HG03159 (cell line): ENCODE data around the gene CYP2A6.
"Not testable (repeated sequence)": the region's sequence is repeated elsewhere in the genome, so short reads cannot be mapped to it uniquely, and the experiment has no call there.

ENCODE experiments used
- ATAC-seq: cut with Tn5 transposase; IDR thresholded peaks from one replicate; pipeline ENCODE4 v1.9.1; 2021; ENCODE audit warnings: mild to moderate bottlenecking, moderate library complexity; ENCODE audit not compliant: unreplicated experiment

CYP2A6 gene, protein sequence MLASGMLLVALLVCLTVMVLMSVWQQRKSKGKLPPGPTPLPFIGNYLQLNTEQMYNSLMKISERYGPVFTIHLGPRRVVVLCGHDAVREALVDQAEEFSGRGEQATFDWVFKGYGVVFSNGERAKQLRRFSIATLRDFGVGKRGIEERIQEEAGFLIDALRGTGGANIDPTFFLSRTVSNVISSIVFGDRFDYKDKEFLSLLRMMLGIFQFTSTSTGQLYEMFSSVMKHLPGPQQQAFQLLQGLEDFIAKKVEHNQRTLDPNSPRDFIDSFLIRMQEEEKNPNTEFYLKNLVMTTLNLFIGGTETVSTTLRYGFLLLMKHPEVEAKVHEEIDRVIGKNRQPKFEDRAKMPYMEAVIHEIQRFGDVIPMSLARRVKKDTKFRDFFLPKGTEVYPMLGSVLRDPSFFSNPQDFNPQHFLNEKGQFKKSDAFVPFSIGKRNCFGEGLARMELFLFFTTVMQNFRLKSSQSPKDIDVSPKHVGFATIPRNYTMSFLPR

DNA sequence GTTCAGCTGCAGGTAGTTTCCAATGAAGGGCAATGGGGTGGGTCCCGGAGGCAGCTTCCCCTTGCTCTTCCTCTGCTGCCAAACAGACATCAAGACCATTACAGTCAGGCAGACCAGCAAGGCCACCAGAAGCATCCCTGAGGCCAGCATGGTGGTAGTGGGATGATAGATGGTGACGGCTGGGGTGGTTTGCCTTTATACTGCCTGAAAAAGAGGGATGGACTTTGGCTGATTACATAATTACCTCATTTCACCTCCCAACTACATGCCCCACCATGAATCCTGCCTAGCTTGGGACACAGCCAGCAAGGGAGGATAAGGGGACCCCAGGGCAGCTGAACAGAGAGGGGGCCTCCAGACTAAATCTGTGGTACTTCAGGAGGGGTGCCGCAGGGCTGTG is at the start of gene CYP2A6:
Gene CYP2A6, minus strand, starts transcription at position 171 of the 400 bp plus-strand sequence. Its CDS starts 21 bp downstream, at position 150.
- ATAC-seq: not testable (repeated sequence)

DNA sequence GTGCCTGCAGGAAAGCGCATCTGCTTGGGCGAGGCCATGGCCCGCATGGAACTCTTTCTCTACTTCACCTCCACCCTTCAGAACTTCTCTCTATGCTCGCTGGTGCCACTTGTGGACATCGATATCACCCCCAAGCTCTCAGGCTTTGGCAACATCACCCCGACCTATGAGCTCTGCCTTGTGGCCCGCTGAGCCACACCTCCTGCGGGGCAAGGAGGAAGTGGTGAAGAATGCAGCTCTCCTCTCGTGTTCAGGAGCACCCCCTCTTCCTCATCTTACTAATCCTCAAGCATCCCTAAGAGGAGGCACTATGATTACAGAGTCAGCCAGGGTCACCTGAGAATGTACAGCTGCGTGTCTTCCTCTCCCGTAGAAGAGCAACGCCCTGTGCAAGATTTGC is 49.7 kb upstream of the CYP2A6 start:
- ATAC-seq: not testable (repeated sequence)

DNA sequence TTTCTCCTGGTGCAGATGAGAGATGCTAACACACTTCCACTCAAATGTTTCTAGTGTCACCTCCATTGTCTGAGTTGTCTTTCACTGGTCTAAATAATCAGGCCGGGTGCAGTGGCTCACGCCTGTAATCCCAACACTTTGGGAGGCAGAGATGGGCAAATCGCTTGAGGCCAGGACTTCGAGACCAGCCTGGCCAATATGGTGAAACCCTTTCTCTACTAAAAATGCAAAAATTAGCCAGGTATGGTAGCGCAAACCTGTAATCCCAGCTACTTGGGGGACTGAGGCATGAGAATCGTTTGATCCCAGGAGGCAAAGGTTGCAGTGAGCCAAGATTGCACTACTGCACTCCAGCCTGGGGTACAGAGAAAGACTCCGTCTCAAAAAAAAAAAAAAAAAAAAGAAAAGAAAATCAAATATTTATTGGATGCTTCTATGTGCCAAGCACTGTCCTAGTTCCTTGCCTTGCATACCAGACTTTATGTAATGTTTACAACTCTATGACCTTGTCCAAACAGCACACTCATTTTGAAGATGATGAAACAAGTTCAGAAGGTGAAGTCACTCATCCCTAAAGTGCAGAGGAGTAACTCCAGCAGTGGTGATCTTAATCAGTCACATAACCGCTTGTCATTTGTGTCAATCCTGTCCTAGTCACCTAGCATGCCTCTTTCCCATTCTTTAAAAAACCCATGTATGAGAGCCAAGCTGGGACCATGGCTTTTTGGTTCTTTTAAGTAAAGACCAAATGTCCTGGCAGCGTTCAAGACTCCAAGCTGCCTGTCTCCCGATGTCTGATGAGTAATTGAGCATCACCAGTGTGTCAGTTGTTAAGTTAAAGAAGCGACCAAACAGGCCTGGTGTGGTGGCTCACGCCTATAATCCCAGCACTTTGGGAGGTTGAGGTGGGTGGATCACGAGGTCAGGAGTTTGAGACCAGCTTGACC is 46.9 kb upstream of the CYP2A6 start:
- not testable (repeated sequence) for ATAC-seq

DNA sequence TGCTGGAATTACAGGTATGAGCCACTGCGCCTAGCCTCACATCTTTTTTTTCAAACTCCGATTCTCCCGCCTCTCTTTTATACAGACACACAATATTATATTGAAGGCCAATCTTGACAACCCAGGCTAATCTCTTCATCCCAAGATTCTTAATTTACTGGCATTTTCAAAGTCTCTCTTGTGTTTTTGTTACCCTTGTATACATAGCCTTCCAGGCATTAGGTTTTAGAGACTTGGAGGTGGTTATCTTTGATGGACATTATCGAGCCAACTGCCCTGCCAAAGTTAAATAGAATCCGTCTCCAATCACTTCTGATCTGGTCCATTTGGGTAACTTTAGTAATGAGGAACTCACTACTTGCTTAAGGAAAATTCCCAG is 46.2 kb upstream of the CYP2A6 start:
- no peak for ATAC-seq

DNA sequence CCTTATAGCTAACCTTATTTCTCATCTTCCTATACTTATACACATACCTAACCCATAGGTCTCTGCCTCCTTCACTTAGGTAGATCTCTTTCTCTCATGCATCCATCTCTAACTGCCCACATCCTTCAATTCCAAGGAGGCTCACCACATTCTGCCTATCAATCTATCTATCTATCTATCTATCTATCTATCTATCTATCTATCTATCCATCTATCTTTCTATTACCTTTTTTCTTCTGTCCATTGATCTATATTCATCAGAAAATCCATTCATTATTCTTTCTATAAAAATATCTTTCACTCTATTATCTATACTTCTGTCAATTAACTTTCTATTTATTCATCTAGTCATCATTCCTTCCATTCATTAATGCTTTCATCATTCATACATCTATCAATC is 42.9 kb upstream of the CYP2A6 start:
- ATAC-seq: no peak

DNA sequence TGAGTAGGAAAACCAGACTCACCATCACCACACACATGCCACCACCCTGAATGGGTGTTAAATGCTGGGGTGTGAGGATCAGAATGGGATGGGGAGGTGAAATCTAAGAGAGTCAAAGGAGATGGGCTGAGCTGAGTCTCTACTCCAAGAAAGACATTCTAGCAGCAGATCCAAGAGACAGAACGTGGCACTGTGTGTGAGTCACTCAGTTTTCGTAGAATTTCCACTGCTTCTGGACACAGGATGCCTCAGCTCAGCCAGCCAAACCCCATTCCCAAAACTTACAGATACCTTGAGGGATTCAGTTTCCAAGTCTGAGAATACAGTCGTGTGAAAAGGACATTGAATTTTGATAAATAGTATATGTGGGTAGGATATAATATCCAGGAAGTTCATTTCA is 39.1 kb upstream of the CYP2A6 start:
- no peak for ATAC-seq

DNA sequence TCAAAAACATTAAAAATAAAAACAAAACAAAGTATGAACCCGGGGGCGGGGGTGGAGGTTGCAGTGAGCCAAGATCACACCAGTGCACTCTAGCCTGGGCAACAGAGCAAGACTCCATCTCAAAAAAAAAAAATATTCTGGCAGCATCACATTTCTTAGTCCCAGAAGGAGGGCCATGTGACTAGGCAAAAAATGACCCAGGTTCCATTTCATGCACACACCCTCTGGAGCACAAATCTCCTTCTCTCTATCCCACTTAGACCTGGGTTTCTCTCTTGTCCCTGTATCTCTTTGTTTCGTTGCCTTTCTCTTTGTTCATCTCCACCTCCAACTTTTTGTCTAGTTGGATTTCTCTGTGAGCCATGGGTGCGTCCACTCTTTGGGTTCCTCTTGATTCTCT is 37.9 kb upstream of the CYP2A6 start:
- ATAC-seq: no peak

DNA sequence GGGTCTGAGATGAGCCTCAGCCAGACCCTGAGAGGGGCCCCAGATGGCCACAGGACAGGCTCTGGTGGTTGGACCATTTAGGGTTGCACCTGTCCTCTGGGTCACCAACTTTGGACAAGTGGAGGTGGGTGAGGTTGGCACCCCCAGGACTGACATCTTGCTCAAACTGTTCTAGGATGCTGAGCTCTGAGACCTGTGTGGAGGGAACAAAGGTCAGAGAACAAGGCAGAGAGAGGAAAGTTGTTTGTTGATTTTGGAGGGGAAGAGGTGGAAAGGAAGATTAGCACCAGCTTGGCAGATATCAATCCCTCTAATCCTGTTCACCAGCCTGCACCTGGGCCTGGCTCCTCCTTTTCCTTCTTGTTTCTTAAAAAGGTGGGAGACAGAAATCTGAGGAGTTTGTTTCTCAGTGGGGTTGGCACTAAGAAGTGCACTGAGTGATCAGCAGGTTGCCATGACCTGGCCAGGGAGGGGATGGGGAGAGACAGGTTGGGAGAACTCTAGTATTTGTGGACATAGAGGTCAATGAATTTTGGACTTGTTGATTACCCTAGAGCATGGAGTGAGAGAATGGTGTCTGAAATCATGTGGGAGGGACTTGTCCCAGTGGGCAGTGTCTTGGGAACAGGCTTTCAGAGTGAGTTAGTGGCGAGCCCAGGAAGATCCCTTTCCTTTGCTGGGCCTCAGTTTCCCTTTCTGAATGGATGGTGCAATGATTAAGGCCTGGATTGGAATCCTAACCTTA is 34.1 kb upstream of the CYP2A6 start:
- not testable (repeated sequence) for ATAC-seq

DNA sequence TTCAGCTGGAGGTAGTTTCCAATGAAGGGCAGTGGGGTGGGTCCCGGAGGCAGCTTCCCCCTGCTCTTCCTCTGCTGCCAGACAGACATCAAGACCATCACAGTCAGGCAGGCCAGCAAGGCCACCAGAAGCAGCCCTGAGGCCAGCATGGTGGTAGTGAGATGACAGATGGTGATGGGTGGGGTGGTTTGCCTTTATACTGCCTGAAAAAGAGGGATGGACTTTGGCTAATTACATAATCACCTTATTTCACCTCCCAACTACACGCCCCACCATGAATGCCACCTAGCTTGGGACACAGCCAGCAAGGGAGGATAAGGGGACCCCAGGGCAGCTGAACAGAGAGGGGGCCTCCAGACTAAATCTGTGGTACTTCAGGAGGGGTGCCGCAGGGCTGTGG is 31.8 kb upstream of the CYP2A6 start, which contains the start of gene CYP2A7:
Gene CYP2A7, minus strand, starts transcription at position 170 of the 400 bp plus-strand sequence. Its CDS starts 21 bp downstream, at position 149.
- not testable (repeated sequence) for ATAC-seq

DNA sequence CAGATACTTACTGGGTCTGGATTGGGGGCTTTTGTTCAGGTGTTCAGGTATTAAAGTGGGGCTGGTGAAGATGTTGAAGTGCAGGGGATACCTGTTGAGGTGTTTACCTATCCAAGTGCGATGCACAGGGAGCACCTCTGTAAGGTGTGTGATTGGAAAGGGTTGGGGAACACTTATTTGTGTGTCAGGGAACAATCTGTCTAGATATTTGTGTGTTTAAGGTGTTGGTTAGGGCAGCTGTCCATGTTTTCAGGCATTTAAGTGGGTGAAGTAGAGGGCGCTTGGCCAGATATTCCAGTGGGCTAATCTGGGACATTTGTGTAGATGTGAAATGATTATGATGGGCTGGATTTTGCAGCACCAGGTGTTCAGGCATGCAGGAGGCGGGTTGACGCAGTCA is 29.1 kb upstream of the CYP2A6 start:
- not testable (repeated sequence) for ATAC-seq

DNA sequence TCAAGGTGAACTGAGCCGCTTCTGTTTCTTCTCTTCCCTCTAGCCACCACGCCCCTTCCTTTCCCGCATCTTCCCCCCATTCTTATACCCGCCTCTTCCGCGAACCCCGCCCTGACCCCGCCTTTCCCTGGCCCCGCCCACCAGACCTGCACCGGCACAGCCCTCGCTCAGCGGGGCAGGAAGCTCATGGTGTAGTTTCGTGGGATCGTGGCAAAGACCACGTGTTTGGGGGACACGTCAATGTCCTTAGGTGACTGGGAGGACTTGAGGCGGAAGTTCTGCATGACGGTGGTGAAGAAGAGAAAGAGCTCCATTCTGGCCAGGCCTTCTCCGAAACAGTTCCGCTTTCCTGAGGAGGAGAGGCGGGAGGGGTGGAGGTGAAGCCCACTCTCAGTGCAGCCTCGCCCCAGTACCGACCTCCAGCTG is 25.3 kb upstream of the CYP2A6 start:
- not testable (repeated sequence) for ATAC-seq

DNA sequence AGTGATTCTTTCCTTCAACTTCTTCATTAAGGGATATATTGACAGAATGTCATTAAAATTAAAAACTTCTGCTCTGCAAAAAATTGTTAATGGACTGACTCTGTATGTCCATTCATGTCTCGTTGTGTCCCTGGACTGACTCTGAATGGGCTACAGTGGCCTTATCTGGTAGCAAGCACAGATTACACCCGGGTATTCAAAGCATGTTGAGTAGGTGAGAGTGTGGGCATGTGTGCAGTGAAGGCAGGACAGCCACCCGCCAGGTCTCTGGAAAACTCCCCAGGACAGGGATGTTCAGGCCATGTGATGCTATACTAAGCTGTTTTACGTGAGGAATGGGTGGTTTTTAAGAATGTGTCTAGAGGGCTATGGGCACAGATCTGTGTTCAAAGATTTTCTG is 24.6 kb upstream of the CYP2A6 start:
- ATAC-seq: not testable (repeated sequence)

DNA sequence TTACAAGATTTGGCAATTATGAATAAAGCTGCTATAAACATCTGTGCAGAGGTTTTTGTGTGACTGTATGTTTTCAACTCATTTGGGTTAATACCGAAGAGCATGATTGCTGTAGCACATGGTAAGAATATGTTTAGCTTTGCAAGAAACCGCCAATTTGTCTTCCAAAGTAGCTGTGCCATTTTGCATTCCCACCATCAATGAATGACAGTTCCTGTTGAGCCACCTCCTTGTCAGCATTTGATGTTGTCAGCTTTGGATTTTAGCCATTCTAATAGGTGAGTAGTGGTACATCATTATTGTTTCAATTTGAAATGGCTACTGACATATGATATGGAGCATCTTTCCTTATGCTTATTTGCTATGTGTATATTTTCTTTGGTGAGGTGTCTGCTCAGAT is 23.6 kb upstream of the CYP2A6 start:
- ATAC-seq: not testable (repeated sequence)

DNA sequence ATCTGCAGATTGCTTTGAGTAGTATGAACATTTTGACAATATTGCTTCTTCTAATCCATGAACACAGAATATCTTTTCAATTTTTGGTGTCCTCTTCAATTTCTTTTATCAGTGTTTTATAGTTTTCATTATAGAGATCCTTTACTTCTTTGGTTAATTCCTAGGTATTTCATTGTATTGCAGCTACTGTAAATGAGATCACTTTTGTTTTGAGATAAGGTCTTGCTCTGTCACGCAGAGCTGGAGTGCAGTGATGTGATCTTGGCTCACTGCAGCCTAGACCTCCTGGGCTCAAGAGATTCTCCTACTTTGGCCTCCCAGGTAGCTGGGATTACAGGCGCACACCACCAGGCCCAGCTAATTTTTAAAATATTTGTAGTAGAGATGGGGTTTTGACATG is 22.0 kb upstream of the CYP2A6 start:
- ATAC-seq: no peak

DNA sequence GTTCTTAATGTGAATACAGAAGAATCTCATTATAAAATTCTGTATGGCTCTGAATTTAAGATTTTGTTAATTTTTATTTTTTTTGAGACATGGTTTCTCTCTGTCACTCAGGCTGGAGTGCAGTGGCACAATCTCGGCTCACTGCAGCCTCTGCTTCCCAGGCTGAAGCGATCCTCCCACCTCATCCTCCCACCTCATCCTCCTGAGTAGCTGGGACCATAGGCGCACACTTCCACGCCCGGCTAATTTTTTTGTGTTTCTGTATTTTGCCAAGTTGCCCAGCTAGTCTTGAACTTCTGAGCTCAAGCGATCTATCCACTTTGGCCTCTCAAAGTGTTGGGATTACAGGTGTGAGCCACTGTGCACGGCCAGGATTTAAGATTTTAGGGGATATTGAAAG is 17.5 kb upstream of the CYP2A6 start:
- no peak for ATAC-seq

DNA sequence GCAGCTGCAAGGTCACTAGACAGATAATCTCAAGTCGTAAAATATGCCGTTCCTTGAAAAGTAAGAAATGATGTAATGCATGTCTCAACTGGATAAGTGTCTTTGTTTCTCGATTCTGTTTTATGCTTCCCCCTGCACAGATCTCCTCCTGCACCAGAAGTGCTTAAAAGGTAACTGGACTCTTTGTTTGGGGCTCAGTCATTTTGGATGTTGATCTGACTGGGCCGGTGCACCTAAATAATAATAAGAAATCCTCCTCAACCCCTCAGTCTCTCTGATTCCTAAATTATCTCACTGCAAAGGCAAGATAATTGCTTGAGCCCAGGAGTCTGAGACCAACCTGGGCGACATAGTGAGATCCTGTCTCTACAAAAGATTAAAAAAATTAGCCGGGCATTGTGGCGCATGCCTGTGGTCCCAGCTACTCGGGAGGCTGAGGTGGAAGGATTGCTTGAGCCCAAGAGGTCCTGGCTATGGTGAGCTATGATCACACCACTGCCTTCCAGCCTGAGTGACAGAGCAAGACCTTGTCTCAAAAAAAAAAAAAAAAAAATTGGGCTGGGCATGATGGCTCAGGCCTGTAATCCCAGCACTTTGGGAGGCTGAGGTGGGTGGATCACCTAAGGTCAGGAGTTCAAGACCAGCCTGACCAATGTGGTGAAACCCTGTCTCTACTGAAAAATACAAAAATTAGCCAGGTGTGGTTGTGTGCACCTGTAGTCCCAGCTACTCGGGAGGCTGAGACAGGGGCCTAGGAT is 14.7 kb upstream of the CYP2A6 start:
- not testable (repeated sequence) for ATAC-seq

DNA sequence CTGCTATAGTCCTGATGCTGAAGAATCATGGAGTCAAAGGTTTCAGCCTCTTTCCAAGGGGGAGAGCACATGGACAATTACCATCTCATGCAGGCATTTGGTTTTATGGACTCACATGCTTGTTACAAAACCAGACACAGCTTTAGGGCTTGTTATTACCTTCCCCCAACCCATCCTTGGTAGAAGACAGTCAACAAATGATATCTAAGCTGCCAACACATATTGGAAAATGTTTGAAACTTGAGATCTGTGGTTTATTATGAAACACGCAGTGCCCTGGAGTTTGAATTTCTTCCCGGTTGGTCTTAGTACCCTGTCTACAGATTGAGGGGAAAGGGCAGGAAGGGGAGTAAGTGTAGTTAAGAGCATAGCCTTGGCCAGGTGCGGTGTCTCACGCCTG is 12.5 kb upstream of the CYP2A6 start:
- ATAC-seq: no peak

DNA sequence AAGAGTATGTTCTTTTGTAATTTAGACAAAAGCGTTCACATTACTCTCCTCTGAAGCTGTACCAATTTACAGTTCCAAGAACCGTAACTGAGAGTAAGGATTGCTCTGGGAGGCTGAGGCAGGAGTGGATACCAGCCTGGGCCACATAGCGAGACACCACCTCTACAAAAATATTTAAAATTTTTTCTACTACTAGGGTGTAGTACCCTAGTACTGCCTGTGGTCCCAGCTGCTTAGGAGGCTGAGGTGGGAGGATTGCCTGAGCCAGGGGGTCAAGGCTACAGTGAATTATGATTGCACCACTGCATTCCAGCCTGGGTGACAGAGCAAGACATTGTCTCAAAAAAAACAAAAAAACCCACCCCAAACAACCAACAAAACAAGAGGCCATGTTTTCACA is 12.1 kb upstream of the CYP2A6 start:
- no peak for ATAC-seq

DNA sequence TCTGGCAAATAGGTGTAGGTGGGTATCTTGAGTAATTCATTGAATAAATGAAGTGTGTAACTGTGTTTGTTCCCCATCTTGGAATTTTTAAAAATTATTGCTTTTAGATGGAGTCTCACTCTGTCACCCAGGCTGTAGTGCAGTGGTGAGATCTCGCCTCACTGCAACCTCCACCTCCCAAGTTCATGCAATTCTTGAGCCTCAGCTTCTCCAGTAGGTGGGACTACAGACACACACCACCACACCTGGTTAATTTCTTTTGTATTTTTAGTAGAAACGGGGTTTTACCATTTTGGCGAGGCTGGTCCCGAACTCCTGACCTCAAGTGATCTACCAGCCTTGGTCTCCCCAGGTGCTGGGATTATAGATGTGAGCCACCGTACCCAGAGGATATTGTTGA is 7.9 kb upstream of the CYP2A6 start:
- ATAC-seq: no peak
